Upper lobe of right lung (tissue), 1 donor: ENCODE results near the gene KCNJ12. TPM values are rescaled to one million over a fixed set of nuclear protein-coding genes. Genes with fewer than 3 reads are reported as not detected.

Experiments
- ATAC-seq: fragments of 200-7000 bp; cut with Tn5 transposase; one replicate; pipeline ENCODE4 v1.9.1; 2020; ENCODE audit warnings: mild to moderate bottlenecking, moderate library complexity
- DNase-seq: peaks from one replicate; pipeline ENCODE4 v3.0.0-alpha.2; 2020
- H3K27ac ChIP-seq: fragments of 200-600 bp; one replicate; pipeline ENCODE4 v1.8.0; 2022
- H3K27me3 ChIP-seq: fragments of 200-600 bp; one replicate; pipeline ENCODE4 v1.8.0; 2022; ENCODE audit warnings: mild to moderate bottlenecking
- H3K36me3 ChIP-seq: fragments of 200-600 bp; one replicate; pipeline ENCODE4 v1.8.0; 2022
- H3K4me1 ChIP-seq: fragments of 200-600 bp; one replicate; pipeline ENCODE4 v1.8.0; 2022
- H3K4me3 ChIP-seq: fragments of 200-600 bp; one replicate; pipeline ENCODE4 v1.8.0; 2022; ENCODE audit warnings: mild to moderate bottlenecking
- H3K9me3 ChIP-seq: fragments of 200-600 bp; one replicate; pipeline ENCODE4 v1.8.0; 2022
- intact Hi-C: fragments of 100-400 bp; cut with DNase I; formaldehyde crosslinking; loops from one replicate; pipeline ENCODE4 v1.11.0; 2022
- total RNA-seq: library from RNA; stranded (reverse); fragmentation: NEBNext Ultra II Directional; extraction: Animal tissue kit (Norgen Biotek cat#: 25700); gene quantifications from one replicate; pipeline ENCODE4 v1.2.1, GENCODE V29; 2021
- TF ChIP-seq, protein P1 (sequence below): fragments of 200-600 bp; IDR thresholded peaks from one replicate; pipeline ENCODE4 v1.8.0; 2022; ENCODE audit warnings: antibody characterized with exemption
- donor health status: DM: no; HTN: yes; CAD: no; lungs with severe emphysema.

Gene KCNJ12
- total RNA-seq, 1 donor from 2014 or later, result 2.5 TPM

DNA sequence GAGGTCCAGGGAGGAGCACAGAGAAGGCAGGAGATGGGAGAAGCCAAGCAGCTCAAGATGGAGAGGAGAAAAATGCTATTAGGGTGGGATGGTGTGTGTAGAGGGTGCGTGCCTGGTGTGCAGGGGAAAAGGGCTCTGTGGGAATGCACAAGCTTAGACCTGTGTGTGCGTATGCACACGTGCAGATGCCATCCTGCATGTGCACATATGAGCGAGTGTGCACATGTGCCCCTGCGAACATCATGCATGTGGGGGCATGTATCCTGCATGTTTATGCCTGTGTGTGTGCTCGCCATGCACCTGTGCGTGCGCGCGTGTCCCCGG is 438 bp upstream of the KCNJ12 start:
- peaks cover 5% of the 10 kb centered on the region for H3K4me1 ChIP-seq
- H3K9me3 ChIP-seq, result no peaks in the 10 kb centered on the region
- no peaks in the 10 kb centered on the region for H3K36me3 ChIP-seq
- no peak overlapping the region for H3K27ac ChIP-seq
- no peak for ATAC-seq
- TF ChIP-seq, protein P1, sequence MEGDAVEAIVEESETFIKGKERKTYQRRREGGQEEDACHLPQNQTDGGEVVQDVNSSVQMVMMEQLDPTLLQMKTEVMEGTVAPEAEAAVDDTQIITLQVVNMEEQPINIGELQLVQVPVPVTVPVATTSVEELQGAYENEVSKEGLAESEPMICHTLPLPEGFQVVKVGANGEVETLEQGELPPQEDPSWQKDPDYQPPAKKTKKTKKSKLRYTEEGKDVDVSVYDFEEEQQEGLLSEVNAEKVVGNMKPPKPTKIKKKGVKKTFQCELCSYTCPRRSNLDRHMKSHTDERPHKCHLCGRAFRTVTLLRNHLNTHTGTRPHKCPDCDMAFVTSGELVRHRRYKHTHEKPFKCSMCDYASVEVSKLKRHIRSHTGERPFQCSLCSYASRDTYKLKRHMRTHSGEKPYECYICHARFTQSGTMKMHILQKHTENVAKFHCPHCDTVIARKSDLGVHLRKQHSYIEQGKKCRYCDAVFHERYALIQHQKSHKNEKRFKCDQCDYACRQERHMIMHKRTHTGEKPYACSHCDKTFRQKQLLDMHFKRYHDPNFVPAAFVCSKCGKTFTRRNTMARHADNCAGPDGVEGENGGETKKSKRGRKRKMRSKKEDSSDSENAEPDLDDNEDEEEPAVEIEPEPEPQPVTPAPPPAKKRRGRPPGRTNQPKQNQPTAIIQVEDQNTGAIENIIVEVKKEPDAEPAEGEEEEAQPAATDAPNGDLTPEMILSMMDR, result no peak
- no peak overlapping the region for H3K4me3 ChIP-seq
- peaks cover 37% of the 10 kb centered on the region for H3K27me3 ChIP-seq
- intact Hi-C loops, result no loop called here
- DNase-seq, result no peak

DNA sequence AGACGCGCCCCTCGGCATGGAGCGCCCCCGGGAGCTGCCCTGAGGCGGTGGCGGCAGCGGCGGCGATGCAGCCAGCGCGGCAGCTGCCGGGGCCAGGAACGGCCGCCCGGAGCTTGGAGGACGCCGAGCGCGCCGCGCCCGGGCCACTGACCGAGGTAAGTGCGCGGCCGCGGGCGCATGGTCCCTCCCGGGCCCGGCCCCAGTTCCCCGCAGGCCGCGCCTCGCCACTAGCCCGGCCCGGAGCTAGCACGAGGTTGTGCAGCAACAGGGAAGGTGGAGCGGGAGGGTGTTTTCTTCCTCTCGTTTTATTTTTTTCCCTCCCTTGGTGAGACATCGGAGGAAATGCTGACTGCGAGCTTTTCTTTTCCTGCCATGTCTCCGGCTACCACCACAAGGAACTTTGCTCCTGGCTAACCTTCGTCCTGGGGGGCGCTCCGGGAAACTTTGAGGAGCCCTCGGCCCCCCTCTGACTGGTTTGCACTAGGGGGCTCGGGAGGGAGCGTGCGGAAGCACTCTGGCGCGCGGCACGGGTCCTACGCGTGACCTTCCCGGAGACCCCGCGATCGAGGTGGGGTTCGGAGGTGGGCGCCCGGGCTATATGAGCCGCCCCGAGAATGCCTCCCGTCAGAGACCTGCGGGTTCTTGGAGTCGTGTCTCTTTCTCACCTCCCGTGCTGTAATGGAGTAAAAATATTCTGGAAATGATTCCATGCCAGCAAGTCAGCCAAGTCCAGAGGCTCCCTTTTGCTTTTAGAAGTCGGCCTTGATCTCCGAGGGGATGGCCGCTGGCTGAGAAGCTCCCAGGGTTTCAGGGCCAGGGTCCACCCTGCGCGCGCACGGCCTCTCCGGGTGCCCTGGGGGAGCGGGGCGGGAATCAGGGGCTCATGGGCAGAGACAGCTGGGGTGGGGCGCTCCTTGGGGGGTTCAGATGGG is 868 bp downstream of the KCNJ12 start:
- Histone ChIP-seq H3K4me1 (peaks cover 5% of the 10 kb centered on the region), H3K36me3 (no peaks in the 10 kb centered on the region), H3K4me3 (peak overlapping the region; percentile 51), H3K27me3 (peaks cover 33% of the 10 kb centered on the region), H3K9me3 (no peaks in the 10 kb centered on the region), H3K27ac (no peak overlapping the region)
- TF ChIP-seq, protein P1, result no peak
- ATAC-seq (no peak), DNase-seq (no peak)
- intact Hi-C loops, result no loop called here

DNA sequence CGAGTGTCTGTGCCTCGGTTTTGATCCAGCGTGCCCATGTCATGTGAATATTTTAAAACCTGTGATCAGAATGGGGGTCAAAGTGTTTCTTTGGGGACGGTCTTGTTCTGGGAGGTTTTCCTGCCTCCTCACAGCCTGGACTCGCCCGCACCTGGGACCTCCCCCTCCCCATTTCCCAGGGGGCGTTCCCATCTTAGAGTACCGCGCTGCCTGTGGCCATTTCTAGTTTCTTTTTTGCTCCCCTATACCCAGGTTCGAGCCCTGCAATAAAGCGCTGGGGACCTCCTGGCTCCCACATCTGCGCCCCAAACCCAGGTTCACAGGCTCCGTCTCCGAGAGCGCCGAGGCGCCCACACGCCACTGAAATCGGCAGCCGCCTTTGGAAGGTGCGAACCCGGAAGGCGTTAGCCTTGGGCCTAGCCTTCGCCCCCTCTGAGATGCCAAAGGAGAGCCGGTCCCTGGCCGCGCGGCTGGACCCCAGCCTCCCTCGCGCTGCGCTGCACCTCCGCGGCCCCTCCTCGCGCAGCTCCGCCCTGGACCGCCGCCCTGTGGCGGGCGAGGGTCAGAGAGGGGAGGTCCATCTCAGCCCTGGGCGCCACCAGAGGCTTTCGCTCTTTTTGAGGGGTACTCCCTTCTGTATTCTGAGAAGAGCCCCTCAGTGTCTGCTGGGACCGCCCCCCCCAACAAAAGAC is 1.7 kb downstream of the KCNJ12 start:
- TF ChIP-seq, protein P1, result no peak
- intact Hi-C loops, result no loop called here
- no peak for DNase-seq
- H3K9me3 ChIP-seq, result no peaks in the 10 kb centered on the region
- peak overlapping the region; percentile 51 for H3K4me3 ChIP-seq
- ATAC-seq, result no peak
- H3K27ac ChIP-seq, result no peak overlapping the region
- H3K4me1 ChIP-seq, result peaks cover 5% of the 10 kb centered on the region
- H3K36me3 ChIP-seq, result no peaks in the 10 kb centered on the region
- H3K27me3 ChIP-seq, result peaks cover 33% of the 10 kb centered on the region

DNA sequence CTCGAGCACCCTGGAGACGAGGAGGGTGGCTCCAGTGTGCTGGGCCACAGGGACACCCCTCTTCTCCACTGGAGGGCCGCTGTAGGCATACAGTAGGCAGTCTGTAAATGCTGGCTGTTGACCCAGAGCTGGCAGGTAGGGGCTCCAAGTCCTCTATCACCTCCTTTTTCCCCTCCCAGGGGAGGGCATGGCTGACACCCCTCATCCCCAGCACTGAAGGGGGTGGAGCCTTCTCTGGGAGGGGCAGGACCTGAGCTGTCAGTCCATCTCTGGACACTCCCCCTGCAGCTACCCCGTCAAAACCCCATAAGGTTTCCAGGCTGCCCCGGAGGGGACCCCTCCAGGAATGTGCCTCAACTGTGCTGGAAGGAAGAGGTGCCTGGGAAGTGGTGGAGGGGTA is 2.4 kb downstream of the KCNJ12 start:
- Histone ChIP-seq H3K36me3 (no peaks in the 10 kb centered on the region), H3K4me3 (peak overlapping the region; percentile 51), H3K27ac (no peak overlapping the region), H3K9me3 (no peaks in the 10 kb centered on the region), H3K27me3 (peaks cover 33% of the 10 kb centered on the region), H3K4me1 (peaks cover 5% of the 10 kb centered on the region)
- TF ChIP-seq, protein P1, result no peak
- intact Hi-C loops, result no loop called here
- no peak for ATAC-seq
- no peak for DNase-seq

DNA sequence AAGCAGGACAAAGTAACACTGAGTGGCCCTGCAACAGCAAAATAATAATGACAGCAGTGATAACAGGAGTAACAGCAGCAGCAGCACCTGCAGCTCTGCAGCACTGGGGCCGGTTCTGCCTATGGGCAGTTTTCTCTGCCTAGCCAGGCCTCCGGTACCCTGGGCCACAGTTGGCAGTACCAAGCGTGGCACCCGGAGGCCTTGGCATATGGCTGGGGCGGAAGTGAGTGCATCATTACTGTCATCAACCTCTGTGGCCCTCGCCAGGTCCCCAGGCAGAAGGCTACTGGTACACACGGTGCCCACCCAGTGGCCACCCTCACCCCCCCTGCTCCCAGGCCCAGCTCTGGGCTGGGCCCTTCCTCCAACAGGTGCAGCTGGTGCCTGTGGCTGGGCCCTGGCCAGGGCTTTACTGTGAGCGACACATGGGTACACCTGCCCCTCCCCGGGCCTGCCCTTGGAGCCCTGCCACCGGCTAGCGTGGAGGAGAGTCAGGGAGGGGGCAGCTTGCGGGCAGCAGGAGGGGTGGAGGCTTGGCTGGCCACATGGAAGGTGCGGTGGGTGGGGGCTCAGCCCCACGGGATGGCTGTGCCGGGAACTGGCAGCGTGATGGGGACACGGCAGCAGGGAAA is 3.0 kb downstream of the KCNJ12 start:
- Histone ChIP-seq H3K4me3 (no peak overlapping the region), H3K27me3 (peaks cover 33% of the 10 kb centered on the region), H3K9me3 (no peaks in the 10 kb centered on the region), H3K27ac (no peak overlapping the region), H3K36me3 (no peaks in the 10 kb centered on the region), H3K4me1 (peaks cover 5% of the 10 kb centered on the region)
- DNase-seq (no peak), ATAC-seq (peak; percentile 6)
- intact Hi-C loops, result no loop called here
- TF ChIP-seq, protein P1, result no peak
